HL-60/S4 treated with retinoic acid at 250 ng/mL for 4 days and 3 days (cell line): ENCODE results near the gene GATA2.

Source experiments
- in situ Hi-C: fragments of 300-500 bp; cut with MboI; formaldehyde crosslinking; loops from 2 replicates; pipeline ENCODE4 v1.7.0; 2022; ENCODE audit warnings: low sequenced_read_pairs

GATA2 gene

DNA sequence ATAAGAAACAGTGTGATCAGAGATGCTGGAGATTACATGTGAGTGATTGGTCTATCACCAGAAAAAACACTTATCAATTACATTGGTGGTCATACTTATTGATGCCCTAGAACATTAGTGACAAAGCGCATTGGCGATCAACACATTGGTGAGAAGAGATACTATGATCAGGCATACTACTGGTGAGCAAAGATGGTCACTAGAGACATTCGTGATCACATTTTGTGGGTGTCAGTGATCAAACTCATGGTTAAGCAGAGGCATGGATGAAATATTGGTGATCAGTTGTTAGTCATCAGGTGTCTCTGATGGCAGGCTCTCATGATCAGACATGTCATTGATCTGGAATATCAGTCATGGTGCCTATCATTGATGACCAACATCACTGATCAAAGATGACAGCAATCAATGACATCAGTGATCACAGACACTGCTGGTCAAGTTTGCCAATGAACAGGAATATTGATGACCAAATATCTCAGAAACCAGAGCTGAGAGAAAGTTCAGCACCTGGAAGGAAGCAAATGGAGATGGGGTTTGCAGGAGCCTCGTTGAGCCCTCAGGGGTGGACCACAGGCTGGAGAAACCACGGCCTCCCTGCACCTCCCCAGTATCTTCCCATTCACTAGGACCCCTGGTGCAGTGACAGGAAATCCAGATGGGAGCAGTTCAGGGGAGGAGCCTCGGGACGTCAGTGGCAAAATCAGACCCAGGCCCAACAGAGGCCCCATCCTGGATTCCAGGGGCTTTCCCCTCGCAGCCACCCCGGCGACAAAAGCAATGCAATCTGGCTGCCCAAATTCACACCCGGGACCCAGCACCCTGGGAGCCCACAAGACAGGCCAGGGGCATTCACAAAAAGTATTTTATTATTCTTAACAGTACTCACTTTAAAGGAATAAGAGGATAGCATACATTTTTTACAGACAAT, 14.2 kb downstream of the GATA2 start:
- in situ Hi-C loops: no loop called here

DNA sequence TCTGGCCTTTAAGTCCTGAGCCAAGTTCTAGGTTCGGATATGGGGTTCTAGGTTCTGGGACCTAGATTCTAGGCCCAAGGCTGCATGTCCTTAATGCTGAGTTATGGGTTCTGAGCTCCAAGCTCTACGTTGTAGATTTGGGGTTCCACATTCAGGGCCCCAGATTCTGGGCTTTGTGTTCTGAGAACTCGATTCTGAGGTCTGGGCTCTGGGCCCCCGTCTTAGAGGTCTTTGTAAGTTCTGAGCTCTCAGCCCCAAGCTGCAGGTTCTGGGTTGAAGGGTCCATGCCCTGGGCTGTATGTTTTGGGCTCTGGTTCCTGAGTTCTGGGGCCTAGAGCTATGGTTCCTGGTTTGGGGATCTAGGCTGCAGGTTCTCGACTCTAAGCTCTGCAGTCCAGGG, 16.3 kb downstream of the GATA2 start:
- in situ Hi-C loops: no loop called here

DNA sequence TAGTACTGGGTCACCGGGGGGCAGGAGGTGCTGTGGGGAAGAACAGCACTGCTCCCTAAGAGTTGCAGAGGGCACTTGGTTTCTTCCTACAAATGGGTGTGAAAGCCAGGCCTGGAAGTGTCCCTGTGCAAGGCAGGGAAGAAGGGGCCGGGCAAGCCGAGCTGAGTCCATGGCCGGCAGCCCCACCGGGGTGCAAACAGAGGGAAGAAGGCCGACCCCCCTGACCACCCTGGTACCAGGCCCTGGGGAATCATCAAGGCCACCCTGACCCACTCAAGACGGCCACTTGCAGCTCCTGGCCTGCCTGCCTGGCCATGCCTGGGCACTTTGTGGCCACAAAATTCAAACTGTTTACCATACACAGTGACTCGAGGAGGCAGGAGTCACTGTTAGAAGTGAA, 17.6 kb downstream of the GATA2 start:
- in situ Hi-C loops: no loop called here

DNA sequence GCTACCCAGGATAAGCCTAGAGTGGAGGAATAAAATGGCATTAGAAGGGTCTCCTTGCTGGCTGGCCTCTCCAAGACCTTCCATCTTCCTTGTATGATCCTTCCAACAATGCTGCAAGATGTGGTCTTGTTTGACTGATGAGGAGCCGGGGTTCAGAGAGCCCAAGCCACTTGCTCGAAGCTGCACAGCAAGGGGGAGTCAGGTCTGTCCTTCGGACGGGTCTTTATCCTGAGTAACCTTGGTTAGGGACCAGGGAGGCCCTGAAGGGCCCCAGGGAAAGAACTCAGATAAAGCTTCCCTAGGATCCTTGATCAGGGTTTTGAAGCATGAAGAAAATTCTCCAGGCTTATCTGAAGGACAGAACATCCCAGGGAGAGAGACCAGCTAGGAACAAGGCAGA, 19.3 kb downstream of the GATA2 start:
- in situ Hi-C loops: no loop called here

DNA sequence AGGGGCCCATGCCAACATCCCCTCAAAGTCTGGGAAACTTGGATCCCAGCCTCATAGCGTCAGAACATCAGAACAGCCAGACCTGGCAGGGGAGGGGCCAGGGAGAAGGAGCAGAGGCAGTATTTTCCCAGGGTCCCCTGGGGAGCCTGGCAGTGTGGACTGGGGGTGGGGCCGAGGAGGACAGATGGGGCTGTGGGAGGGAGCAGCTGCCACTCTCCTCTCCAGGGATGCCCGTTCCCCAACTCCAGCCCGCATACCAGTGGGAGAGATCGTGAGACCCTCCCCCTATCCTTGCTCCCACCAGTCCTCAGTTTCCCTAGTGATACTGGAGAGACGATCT, 19.9 kb downstream of the GATA2 start:
- in situ Hi-C loops: no loop called here

DNA sequence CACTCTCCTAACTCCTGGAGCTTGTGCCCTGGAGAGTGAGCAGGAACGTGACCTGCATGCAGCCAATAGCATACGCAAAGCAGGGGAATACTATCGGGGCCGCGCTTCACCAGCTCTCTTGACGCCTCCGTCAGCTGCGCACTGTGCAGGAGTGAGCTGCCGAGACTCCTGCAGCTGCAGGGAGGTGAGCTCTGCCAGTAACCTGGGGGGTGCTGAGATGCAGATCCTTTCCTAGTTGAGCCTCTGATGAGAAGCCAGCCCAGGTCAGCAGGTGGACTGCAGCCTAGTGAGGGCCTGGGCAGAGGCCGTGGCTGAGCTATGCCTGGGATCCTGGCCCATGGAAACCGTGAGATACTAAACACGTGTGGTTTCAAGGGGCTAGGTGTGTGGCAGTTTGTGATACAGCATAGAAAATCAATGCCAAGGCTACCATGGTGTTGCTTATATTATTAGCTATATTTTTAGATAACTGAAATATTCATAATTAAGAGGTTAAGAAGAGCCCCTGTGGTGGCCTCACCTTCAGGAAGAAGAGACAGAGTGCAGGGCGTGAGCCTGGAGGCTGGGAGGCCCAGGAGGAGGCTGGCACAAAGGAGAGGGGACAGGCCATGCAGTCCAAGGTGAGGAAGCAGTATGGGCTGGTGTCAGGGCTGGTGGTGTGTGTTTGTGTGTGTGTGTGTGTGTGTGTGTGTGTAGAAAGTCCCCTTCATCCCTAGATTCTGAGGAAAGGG, 20.4 kb downstream of the GATA2 start:
- in situ Hi-C loops: no loop called here

DNA sequence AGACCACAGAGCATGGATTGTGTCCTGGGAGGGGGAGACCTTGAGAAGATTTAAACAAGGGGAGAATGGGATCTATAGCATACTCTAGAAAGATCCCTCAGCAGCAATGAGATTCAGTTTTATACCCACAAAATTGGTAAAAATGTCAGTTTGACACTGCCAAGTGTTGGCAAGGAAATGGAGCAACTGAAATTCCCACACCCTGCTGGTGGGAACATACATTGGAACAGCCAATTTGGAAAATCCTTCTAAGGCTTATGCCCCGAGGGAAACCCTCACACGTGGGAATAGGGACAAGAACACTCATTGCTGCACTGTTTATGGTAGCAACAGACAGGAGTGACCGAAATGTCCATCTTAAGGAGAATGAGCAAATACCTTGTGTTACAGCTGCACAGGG, 21.3 kb downstream of the GATA2 start:
- in situ Hi-C loops: no loop called here

DNA sequence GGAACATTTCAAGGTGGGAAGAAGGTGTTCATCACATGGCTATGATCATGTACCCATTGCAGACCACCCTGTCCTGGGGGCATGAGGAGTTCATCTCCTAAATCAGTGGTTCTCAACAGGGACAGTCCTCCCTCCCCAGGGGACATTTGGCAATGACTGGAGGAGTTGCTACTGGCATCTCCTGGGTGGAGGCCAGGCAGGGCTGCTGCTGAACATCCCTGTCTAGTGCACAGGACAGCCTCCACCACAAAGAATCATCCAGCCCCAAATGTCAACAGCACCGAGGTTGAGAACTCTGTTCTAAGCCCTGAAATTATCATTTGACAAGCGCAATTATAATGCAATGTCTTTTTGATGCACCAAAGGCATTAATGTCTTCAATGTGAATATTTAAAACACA, 21.9 kb downstream of the GATA2 start:
- in situ Hi-C loops: no loop called here

DNA sequence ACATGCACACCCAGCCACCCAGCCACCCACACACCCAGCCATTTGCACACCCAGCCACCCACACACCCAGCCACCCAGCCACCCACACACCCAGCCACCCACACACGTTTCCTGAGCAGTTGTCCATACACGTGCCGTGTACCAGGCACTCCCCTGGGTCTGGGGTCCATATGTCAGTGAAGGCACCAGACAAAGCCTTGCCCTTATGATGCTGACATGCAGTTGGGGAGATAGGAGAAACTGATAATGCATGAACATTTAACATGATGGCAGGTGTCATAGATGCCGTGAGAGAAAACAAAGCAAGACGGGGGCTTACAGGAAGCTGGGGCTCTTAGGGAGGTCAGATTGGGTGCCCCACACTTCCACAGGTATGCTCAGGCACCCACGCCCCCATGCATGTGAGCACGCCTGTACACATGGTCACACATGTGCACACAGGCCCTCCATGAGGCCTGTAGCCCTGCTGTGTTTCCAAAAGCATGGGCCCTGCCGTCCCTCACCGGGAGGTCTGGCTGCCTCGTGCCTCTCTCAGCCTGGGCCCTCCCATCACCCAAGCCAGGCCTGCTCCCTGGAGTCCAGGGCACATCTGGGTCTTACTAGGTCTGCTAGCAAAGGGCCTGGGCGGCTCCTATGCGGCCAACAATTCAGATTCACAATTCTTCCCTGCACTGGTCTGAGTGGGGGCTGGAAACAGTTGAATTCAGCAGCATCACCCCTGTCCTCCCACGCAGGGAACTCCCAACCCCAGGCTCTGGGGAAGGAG, 22.7 kb downstream of the GATA2 start:
- in situ Hi-C loops: no loop called here

DNA sequence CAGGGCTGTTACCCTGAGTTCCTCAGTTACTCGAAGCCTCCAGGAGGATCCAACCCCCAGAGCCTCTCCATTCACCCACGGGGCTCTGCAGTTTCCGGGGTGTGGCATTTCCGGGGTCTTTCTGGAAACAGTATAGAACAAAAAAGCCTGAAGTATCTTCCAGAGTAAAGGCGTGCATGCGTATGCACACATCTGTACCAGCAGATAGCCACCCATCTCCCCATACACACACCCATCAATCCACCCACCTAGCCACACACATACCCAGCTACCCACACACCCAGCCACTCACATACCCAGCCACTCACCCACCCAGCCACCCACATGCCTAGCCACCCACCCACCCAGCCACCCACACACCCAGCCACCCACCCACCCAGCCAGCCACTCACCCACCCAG, 23.4 kb downstream of the GATA2 start:
- in situ Hi-C loops: no loop called here

DNA sequence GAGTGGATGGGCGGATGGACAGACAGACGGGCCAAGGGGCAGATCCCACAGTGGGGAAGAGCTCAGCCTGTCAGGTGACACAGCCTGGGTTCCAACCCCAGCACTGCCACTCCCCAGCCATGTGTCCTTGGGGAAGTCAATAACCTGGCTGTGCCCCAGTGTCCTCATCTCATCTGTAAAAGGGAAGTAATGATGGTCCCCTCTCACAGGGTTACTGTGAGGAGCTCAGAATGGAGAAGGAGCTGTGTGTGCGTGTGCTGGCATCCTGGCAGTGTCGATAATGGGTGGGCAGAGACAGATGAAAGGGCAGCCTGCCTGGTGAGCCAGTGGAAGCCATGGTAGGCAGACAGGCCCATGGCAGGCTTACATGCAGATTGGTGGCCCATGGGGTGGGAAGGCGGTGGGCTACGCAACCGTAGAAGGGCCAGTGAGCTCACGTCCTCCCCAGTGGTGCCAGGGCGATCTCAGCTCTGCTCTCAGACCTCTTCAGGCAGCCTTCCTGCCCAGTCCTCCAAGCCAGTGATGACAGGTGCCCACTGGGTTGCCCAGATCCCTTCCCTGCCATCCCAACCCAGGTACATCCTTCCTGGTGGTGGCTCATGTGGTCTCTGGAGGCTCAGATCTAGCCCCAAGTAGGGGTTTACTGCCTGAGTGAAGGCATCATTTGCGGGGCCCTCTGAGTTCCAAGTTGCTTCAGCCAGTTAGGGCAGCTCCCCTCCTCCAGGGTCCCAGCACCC, 24.0 kb downstream of the GATA2 start:
- in situ Hi-C loops: no loop called here

DNA sequence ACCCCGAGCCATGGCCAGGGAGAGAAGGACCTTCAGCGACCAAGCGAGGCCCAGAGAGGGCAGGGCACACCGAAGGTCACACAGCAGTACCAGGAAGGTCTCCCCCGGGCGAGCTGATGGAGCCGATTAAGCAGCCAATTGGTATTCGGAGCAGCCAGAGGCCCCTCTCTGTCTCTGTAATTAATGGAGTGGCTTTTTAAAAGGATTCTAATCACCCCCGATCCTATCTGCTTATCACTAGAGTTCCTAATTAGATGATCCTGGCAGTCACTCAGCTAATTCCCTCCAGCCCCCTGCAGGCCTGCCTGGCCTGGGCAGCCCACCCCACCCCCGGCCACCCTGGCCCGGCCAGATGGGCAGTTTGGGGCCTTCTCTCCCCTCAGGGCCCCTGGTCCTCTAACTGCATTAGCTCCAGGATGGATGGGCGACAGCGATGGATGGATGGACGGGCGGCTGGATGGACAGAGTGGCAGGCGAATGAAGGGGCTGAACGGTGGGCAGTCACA, 24.7 kb downstream of the GATA2 start:
- in situ Hi-C loops: no loop called here

DNA sequence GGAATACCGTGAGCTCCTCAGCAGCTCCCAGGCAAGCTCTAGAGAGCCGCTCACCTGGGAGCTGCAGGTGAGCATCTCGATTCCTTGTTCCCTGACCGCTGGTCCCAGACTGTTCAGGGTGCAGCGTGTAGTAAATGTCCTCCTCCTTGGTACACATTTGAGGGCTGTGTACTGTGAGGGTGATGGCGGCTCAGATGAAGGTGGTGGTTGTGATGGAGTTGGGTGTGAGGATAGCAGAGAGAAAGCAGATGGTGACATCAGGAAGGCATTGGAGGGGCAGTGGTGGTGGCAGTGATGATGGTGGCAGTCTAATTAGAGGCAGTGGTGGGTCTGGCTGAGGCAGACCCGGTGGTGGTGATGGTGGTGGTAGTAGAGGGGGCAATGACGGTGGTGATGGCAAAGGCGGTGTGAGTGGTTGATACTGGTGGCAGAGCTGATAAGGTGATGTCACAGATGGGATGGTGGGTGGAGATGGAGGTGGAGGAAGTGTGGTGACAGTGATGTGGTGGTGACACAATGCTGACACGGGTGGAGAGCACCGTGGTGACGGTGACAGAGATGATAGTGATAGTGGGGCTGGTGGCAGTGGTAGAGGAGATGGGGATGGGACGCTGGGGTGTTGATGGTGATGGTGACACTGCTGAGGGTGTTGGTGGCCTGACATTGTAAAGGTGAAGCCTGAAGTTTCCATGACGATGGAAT, 26.0 kb downstream of the GATA2 start, which contains the start of gene DNAJB8:
Gene DNAJB8 (minus strand): TSS at position 51 of the 702 bp plus-strand sequence. CDS start 3,645 bp downstream, outside the sequence.
- in situ Hi-C loops: no loop called here

DNA sequence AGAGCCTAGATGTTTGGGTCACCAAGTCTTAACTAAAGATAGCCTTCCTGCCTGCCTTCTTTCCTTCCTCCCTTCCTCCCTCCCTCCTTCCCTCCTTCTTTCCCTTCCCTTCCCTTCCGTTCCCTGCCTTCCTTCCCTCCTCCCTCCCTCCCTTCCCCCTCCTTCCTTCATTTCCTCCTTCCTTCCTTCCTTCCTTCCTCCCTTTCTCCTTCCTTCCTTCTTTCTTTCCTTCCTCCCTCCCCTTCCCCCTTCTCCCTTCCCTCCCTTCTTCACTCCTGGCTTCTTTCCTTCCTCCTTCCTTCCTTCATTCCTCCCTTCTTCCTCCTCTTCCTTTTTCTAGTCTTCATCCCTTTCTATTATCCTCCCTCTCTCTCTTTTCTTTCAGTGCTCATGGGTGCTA, 28.3 kb downstream of the GATA2 start:
- in situ Hi-C loops: no loop called here

DNA sequence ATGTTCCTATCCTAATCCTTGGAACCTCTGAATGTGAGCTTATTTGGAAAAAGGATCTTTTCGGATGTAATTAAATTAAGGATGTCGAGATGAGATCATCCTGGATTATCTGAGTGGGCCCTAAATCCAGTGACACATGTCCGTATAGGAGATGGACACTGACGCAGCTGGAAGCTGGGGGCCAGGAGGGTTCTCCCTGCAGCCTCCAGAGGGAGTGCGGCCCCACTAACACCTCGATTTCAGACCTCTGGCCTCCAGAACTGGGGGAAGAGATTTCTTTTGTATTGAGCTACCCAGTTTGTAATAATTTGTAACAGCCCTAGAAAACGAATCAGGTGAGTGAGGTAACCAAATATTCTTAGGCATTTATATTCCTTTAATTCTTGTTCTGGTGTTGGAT, 28.8 kb downstream of the GATA2 start:
- in situ Hi-C loops: no loop called here

DNA sequence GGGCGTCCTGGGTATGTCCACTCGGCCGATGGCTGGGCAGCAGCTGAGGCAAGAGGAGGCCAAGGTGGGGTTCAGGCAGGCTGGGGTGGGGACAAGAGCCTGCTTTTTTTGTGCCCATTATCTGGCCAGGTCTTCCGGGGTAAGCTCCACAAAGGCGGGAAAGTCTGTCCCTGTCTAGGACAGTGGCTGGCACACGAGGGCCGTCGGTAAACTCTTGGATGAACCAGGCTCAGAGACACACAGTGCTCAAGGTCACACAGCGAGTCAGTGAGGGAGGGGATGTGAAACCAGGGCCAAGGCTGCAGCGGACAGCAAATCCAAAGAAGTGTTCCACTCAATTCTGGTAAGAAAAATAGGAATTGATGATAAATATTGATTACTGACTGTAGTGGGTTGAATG, 29.2 kb downstream of the GATA2 start:
- in situ Hi-C loops: no loop called here

DNA sequence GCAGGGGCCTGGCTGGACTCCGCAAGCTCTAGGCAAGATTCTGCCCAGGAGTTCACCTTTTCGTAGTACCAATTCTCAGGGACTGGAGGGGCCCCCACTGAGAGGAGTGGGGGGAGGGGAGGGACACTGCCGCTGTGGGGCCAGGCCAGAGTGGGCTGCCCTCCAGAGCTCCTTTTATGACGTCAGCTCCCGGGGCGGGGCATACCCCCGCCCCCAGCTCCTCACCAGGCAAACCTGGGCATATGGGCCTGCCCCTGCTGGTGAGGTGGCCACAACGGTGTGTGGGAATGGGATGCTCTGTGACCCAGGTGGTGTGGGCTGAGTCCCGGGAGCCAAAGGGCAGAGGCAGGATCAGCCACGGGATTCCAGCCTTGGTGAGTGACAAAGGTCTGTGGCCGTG, 29.6 kb downstream of the GATA2 start:
- in situ Hi-C loops: no loop called here

DNA sequence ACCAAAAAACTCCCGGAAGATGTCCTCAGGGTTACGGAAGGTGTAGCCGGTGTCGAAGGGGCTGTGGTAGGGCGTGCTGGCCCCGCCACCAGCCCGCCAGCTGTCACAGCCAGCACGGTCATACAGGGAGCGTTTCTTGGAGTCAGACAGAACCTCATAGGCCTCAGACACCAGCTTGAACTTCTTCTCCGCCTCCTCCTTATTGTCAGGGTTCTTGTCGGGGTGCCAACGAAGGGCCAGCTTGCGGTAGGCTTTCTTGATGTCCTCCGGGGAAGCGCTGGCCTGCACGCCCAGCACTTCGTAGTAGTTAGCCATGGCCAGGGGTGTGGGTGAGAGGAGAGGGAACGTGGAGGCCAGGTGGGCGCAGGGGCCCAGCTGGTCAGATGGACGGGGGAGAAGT, 30.1 kb downstream of the GATA2 start:
- in situ Hi-C loops: no loop called here

DNA sequence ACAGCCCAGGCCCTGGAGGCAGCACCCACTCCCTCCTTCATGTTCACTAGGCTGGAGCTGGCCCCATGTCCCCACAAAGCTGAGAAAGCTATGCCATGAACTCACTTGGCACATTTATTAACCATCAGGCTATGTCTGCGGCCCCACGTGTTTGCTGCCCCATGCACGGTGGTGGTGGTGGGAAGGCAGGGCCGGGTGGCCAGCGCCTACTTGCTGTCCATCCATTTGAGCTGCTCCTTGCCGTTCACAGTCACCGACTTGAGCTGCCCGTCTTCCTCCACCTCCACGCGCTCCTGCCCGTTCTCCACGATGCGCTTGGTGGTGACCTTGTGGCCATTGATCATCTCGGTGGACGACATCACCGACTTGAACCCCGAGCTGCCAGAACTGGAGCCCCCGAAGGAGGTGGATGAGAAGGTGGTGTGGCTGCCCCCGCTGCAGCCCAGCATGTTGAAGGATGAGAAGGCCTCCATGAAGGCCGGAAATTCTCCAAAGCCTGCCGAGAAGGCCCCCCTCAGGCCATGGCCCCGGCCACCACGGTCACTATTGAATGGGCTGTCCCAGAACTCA, 30.6 kb downstream of the GATA2 start:
- in situ Hi-C loops: no loop called here

DNA sequence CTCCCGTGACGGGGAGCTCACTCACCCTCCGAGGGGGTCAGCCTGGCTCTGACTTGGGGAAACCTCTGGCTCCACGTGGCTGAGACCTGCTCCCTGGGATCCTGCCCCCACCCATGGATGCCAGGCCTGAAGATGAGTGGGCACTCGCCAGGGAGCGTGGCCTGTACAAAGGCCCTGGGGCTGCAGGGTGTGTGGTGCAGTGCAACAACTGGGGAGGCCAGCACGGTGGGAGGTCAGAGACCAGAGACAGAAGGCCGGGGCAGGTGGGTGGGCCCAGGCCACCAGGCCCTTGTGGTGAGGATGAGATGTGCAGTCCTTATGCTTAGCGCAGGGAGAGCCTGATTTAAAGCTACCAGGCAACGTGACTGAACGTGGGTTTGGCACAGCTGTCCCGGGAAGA, 31.3 kb downstream of the GATA2 start:
- in situ Hi-C loops: no loop called here
